Measurements from ENCODE around the gene SORCS2.

DNA sequence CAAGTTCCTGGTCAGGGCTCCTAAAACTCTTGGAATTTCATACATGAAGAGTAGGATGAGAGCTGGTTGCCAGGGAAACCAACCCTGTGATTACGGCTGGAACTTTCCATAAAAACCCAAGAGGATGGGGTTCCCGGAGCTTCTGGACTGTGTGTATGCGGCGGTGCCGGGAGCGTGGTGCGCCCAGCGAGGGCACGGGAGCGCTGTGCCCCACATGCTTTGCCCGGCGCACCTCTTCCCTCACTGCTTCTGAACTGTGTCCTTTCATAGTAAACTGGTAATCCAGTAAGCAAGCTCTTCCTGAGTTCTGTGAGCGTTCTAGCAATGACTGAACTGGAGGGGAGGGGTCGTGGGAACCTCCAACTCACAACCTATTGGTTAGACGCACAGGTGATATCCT, 594.7 kb downstream of the SORCS2 start:
- TF ChIP-seq, protein P1, sequence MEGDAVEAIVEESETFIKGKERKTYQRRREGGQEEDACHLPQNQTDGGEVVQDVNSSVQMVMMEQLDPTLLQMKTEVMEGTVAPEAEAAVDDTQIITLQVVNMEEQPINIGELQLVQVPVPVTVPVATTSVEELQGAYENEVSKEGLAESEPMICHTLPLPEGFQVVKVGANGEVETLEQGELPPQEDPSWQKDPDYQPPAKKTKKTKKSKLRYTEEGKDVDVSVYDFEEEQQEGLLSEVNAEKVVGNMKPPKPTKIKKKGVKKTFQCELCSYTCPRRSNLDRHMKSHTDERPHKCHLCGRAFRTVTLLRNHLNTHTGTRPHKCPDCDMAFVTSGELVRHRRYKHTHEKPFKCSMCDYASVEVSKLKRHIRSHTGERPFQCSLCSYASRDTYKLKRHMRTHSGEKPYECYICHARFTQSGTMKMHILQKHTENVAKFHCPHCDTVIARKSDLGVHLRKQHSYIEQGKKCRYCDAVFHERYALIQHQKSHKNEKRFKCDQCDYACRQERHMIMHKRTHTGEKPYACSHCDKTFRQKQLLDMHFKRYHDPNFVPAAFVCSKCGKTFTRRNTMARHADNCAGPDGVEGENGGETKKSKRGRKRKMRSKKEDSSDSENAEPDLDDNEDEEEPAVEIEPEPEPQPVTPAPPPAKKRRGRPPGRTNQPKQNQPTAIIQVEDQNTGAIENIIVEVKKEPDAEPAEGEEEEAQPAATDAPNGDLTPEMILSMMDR (conservative IDR thresholded peaks at IDR 0.05; ENCODE audit: low read length) = no peak
- TF ChIP-seq EZH2phosphoT487 (IDR thresholded peaks at IDR 0.05; ENCODE audit: borderline replicate concordance, low read depth, low read length) = no peak

All from OCI-LY7 (cell line).